Stimulated activated CD4-positive, alpha-beta T cell treated with anti-CD3 and anti-CD28 coated beads, Interleukin-4, amount 100 ng/mL, for 48 hours (primary cell): ENCODE measurements around the gene AQP5.

Experiments
- DNase-seq, 2 donors: peaks; one replicate each; pipeline ENCODE4 v3.0.0-alpha.2; 2020; ENCODE audit warnings: low read depth in 2 of 2

Gene AQP5

DNA sequence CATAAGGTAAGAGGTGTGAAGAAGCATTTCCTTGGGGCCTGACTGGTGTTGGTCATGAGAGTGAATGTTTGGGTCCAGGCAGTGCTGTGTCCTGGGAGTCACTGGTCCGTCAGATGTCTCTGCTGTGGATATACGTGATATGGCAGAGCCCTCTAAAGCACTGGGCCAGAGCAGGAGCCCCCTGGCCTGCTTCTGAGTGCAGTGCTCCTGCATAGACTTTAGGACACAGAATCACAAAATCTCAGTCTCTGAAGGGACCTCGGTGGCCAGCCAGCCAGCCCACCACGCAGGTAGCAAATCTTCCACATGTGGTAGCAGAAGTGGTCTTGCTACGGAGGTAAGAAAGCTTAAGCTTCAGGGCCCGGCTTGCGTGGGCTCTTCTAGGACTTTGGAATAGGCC is 29.6 kb upstream of the AQP5 start:
- no peak for DNase-seq

DNA sequence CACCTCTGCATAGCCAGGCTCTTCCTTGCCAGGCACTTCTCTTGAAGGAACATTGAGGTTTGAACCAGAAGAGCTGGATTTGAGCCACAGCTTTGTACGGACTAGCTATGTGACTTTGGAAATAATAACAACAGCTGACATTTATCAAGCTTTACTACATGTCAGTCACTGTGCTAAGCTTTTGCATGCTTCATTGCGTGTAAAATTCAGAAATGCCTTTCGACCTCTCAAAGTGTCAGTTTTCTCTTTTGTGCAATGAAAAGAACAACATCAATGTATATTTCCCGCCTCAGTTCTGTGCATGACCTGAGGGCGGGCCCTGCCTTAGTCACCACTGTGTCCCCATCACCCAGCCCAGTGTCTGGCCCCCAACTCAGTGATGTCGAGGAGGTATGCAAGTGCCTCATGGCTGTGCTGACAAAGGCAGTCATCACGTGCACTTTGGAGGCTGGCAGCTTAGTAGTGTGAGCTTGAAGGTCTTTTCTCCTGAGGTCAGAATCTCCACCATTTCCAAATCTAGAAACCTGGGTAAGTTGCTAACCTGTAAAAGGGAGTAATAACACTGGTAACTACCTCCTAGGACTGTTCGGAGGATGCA is 29.0 kb upstream of the AQP5 start:
- DNase-seq: no peak

DNA sequence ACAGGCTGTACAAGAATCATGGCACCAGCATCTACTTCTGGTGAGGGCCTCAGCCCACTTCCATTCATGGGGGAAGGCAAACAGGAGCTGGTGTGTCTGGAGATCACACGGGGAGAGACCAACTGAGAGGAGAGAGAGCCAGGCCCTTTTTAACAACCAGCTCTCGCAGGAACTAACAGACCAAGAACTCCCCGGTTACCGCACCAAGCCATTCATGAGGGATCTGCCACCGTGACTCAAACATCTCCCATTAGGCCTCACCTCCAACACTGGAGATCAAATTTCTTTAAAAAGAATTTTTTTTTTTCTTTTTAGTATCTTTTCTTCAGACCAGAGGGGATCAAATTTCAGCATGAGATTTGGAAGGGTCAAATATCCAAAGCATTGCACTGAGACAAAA is 27.9 kb upstream of the AQP5 start:
- DNase-seq: no peak

DNA sequence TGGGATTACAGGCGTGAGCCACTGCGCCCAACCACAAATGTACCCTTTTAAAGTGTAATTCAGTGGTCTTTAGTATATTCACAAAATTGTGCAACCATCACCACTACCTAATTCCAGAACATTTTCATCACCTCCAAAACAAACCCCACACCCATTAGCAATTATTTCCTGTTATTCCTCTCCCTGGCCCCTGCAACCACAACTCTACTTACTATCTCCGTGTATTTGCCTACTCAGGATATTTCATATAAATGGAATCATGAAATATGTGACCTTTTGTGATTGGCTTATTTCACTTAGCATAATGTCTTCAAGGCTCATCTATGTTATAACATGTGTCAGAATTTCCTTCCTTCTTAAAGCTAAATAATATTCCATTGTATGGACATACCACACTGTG is 27.2 kb upstream of the AQP5 start:
- DNase-seq: no peak

DNA sequence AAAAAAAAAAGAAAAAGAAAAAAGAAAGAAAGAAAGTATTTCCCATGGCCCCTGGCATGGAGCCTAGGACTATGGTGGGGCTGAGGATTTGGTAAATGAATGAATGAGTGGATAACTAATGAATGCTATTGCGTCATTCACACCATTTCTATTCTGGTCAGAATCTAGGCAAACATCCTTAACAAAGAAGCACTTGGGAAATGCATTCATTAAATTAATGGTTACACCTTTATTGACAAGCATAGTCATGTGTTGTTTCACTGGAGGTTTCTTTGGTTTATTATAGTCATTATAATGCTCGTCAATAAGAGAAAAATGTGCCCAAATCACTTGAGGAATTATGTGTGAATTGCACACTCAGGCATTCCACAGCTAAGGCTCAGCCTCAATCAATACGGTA is 24.7 kb upstream of the AQP5 start:
- DNase-seq: no peak

DNA sequence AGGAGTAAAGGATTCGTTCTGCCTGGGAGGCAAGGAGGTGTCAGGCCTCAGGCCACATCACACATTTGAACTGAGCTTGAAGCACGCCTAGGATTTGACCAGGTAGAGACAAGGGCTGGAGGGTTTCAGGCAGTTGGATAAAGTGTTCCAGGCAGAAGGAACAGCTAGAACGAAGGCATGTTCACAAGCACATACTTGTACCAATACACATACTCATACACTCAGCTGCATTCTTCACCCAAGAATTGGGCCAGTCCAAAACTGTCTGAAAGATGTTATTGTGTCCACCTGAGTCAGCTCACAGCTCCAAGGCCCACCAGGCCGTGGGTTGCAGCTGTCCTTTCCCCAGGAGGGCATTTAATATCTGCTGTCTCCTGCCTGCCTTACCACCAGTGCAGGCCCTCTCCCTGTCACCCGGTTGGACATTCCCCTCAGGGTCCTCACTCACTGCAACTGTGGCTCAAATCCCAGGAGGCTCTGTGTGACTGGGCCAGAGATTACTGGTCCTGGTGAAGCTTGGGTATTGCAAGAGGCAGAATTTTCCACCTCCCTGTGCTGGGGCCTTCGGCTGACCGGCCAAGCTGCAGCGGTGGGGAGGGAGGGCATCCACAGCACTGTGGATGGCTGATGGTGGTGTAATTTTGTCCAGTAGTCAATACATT is 23.9 kb upstream of the AQP5 start:
- no peak for DNase-seq

DNA sequence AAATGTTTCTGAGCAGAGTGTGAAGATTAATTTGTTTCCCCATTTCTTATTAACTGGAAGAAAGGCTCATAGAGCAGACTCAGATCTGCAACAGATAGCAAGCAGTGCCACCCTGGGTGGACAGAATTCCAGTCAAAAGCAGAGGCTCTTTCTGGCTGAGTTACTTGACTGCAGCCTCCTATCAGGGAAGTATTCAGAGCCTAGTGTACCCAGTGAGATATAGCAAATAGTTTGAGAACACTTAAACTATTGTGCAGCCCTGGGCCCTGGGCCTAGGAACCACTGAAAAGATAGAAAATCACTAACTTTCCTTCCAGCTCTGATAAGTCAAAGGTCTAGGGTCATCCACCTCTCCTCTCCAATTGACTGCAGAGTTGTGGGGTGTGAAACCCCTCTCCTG is 22.4 kb upstream of the AQP5 start:
- DNase-seq: no peak

DNA sequence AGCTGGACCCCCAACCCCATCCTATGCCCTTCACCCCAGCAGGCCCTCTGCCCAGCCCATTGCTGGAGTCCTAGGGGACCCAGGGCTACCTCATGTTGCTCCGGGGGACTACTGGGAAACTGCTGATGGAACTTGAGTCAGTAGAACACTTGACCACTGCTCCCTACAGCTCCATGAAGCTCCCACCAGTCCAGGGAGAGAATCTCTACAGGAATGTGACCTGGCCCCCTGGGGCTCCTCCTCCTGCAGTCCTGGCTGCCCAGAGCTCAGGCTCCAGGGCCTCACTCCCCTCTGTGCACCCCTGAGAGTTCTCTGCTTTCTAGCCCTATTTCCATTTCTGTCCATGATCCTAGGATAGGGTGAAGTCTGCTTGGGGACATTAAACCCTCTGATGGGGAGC is 22.0 kb upstream of the AQP5 start:
- no peak for DNase-seq

DNA sequence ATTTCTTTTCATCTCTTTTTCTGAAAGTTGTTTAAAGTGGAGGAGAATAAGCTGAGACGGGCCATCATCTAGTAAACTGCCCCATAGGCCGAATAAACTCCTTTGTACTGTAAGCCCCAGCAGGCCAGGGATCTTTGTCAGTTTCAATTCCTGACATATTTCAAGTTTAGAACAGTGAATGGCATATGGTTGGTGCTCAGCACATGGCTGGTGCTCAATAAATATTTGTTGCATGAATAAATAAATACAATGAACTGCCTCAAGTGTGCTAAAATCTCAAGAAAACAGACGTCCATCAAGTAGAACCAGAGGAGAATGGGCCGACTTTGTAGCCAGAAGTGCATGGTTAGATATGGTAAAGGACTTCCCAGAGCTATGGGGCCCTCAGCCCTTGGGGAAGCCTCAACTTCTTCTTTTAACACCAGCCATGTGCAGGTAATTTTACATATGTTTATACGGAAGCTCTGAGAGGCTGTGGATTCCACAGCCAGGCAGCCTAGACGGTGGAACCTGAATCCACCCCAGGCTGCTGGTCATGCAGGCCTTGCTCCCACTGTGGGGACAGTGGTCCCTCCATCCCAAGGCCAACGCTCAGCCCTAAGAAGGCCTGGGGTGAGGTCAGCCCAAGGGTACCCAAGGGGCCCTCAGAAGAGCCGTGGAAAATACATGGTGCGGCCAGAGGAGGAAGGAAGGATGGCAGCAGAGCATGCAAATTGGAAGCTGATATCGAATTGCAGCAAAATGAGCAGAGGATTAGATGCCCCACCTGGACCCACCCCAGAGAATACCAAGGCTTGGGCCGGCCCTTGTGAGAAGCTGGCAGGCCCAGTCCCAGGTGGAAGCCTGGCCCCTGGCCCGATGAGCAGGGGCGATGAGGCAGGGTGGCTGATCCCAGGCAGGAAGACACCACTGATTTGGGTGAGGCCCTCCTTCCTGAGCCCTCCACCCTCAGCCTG is 19.8 kb upstream of the AQP5 start:
- DNase-seq: no peak

DNA sequence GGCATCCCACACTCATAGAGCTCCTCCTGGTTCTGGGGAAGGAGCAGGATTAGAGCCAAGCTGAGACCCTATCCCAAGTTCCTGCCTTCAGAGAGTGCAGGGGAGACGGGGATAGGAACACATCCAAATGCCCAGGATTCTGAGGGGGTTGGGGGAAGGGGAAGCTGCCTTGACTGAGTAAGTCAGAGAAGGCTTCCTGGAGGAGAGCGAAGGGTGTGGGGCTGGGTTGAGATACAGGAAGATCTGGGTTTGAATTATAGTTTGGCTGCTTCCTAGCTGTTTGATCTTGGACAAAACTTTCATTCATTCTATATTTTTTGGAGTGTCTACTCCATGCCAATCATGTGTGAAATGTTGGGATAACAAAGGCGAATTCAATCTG is 19.2 kb upstream of the AQP5 start:
- DNase-seq: no peak

DNA sequence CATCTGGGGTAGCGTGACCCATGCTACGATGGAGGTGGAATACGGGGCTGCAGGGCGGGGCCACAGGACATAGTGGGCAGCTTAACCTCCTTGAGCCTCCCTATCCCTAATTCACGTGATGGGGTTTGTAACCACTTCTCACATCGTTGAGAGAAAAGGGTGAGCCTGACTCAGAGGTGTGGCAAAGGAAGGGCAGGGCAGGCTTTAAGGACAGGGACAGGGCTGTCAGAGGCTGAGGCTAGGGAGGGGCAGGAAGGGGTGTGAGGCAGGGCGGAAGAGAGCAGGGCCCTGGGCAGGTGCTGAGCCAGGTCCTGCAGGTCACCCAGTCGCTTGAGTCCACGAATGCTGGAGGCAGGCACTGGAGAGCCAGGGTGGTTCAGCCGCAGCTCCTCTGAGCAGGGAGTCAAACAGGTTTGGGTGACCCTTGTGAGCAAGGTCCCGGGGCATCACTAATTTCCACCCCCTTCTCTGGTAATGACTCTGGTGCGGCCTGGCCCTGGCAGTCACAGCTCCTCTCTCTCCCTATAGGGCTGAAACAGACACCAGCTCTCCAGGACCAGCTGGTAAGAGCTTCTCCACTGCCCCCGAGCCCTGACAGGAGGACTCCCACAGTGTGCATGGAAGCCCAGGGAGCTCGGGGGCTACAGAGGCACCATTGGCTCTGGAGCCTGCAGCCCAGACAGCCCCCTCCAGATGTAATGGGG is 18.6 kb upstream of the AQP5 start:
- DNase-seq: no peak

DNA sequence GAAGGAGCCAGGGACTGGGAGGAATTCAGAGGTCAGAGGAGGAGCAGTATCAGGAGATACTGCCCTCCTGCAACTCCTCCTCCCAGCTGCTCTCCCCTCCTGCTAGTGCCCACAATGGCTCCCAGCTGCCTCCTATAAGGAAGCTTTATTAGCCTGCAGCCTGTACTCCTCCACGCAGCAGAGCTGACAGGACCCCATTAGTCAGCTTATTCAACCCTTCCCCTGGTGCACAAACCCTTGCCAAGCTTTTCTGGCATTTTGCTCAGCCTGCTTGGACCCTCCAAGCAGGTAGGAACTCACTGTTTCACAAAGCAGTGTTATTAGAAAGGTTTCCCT is 18.1 kb upstream of the AQP5 start:
- DNase-seq: no peak

DNA sequence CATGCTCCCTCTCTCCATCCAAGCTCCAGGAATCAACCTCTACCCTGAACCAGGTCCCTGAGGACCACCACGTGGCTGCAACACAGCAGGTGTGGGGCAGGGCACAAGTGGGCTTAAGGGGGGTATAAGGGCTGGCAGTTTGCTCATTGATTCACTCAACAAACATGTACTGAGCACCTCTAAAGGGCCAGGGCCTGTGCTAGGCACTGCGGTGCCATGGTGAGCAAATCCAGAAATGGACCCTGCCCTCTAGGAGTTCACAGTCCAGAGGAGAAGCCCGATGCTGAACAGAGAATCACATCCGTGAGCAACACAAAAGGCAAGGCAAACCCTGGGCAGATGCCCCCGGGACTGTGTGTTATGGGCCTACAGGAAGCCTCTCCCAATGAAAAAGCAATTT is 17.6 kb upstream of the AQP5 start:
- DNase-seq: no peak

DNA sequence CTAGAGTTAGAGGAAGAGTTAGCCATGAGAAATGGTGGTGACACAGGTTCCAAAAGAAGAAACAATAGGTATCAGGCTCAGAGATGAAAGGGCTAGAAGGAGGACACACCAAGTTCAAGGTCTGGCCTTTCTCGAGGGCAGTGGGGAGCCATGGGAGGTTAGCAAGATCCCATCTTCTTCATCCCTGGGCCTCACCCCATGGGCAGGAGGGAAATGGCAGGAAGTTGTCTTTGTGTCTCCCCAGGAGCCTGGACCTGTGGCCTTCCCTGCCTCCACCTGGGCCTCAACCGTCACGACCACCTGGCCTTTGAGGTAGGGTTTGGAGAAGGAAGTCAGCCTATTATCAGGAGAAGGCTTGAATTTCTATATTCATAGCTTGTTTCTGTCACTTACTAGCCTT is 17.0 kb upstream of the AQP5 start:
- DNase-seq: no peak

DNA sequence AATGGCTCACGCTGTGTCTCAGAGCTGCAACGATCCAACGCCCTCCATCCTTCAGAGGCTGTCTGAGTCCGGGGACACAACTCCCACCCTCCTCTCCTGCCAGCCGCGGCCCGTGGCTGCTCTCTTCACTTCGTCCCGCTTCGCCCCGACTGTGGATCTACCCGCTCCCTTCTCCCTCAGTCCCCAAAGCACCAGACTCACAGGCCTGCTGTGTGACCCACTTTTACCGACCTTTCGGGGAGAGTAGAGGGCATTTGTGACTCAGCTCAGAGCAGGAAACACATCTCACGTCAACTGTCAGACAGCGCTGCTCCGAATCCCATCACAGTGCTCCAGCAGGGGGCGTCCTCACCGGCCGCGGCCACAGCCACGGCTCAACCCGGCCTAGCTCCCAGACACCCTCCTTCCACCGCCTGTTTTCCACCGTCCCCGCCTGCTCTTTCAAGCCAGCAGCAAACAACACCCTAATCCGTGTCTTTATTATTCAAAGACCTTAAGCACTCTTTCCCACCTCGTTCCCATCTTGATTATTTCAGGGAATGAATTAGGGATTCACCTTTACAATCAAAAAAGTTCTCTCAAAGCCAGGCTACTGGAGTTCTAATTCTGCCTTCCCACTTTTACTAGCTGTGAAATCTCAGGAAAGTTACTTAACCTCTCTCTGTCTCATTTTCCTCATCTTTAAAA is 16.1 kb upstream of the AQP5 start:
- peak; percentile 87 to 91 for DNase-seq

DNA sequence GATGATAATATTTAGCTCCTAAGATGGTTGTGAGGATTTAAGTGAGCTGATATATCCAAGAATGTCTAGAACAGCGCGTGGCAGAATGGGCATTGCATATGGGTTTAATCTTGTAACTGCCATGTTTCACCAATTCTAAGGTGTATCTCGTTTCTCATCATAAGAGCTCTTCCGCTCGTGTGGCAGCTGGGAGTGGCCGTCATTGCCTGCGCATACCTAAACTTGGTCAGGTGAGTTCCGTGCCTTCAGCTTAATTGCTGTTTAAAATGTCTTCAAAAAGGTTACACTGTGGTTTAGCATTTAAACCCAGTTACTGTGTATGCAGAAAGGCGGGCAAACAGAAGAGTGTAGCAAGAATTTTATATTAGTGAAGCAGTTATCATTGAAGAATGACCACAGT is 15.6 kb upstream of the AQP5 start:
- no peak for DNase-seq

DNA sequence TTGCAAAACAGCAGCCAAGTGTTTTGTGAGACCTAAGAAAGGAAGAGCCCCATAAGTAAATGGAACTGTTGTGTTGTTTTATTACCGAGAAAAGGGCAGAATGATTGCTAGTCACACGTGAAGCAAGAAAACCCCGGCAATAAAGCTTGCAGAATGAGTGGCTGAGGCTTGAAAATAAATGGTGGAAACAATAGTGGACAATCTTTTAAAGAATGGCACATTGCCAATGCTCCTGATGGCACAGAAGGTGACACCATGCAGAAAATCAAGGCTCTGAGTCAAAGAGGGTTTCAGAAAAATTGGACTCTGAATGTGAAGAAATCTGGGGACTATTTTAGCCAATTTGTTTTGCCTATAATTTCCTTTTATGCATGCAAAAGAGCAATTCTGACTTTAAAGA is 15.2 kb upstream of the AQP5 start:
- DNase-seq: no peak

DNA sequence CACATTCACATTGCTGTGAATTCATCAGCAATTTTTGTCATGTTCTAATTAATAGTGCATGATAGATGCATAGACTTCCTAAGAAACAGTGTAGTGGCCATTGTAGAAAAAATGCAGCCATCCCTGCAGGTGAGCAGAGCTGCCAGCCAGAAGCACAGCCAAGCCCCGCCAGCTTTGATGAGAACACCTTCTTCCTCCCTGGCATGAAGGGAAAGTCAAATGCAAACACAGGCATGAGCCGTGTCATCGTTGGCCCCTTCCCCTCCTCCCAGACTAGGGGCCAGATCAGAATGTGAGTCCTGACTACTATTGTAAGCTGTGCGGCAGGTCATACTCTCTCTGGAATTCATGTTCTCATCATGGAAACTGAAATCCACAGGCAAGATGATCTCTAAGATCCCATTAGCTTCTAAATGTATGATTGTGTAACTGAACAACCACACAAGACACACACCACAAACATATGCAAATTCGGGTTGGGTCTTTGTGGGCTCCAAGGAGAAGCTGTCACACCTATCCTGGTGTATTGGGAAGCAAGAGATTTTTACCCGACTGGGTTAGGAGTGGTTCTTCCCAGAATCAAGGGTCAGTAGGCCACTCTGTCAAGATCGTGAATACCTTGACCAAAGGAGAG is 14.0 kb upstream of the AQP5 start:
- no peak for DNase-seq

DNA sequence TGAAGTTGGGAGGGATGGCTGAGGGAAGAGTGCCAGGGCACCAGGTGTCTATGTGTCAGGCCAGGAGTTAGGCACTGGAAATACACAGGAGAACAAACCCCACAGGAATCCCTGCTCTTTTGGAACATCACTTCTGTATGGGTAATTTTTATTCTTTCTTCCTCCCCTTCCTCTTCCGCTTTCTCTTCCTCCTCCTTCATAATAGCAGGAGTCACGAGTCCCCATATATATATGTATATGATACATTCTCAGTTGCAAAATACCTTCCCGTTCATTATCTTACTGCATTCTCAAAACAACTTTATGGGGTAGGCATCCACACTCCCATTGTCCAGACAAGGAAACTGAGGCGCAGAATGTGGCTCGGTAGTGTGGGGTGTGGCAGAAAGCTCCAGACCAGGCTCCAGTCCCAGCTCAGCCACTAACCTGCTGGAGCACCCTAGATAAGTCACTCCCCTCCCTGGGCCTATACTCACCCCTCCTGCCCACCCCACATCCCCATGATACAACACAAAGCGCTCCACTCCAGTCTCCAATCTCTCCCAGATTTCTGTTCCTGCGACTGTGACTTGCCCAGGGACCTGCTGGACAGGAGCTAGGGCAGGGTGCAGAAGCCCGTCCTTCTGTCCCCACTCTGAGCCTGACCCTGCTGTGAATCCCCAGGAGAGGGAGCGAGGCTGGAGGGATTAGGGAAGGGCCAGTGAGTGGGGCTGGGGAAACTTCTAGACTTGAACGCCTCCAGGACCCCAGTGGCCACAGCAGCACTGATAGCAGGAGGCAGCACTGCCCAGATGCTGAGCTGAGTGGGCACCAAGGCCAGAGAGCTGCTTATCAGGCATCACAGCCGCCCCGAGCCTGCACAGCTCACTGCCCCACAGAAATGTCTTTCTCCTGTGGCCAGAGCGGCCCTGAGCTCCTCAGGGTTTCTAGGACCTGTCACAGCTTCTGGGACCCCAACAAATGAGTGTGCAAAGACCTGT is 12.5 kb upstream of the AQP5 start:
- no peak for DNase-seq

DNA sequence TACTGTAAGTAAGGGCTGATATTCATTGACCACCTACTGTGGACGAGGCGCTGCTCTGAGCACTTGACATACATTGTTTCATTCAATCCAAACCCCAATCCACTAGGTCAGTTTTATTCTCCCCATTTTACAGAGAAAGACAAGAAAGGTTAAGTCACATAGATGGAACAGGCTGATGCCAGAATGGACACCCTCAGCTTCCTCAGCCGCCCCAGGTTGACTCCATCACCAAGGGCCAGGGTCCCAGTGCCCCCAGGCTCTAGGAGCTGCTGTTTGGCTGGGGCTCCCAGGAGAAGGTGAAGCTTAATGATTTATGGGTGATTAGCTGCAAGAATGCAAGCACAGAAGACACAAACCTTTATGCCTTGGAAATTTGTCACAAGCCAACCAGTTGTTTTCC is 11.8 kb upstream of the AQP5 start:
- no peak for DNase-seq
